GM13977 (cell line): ENCODE data around the gene CCNY.

ENCODE experiments used
- DNase-seq: peaks from one replicate; pipeline ENCODE4 v3.0.0; 2012; ENCODE audit warnings: low spot score
- CTCF ChIP-seq: IDR thresholded peaks from 2 replicates; pipeline ENCODE4 v1.5.1; 2012; ENCODE audit warnings: mild to moderate bottlenecking, control low read depth; ENCODE audit not compliant: insufficient read depth; ENCODE audit errors: extremely low read depth, missing control alignments
- in situ Hi-C: fragments of 300-500 bp; cut with MboI; formaldehyde crosslinking; loops from one replicate; pipeline ENCODE4 v1.12.0; 2022; ENCODE audit warnings: low sequenced_read_pairs, low pct_unique_long_range_greater_than_20kb, mixed read lengths, inconsistent platforms; ENCODE audit not compliant: unreplicated experiment

The CCNY gene

DNA sequence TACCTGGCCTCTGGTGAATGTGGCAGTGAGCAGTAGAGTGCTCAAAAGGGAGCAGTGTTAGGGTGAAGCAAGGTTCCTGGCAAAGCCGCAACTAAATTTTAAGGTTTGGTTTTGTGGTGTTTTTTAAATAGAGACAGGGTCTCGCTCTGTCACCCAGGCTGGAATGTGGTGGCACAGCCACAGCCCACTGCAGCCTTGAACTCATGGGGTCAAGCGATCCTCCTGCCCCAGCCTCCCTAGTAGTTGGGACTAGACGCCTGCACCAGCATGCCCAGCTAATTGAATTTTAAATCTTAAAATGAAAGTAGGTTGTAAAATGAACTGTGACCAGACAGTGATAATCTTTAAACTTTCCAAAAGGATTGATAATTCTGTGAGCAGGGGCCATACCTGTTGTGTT, 130.4 kb downstream of the CCNY start:
- no peak for TF ChIP-seq CTCF
- no peak for DNase-seq
- in situ Hi-C loops: no loop called here

DNA sequence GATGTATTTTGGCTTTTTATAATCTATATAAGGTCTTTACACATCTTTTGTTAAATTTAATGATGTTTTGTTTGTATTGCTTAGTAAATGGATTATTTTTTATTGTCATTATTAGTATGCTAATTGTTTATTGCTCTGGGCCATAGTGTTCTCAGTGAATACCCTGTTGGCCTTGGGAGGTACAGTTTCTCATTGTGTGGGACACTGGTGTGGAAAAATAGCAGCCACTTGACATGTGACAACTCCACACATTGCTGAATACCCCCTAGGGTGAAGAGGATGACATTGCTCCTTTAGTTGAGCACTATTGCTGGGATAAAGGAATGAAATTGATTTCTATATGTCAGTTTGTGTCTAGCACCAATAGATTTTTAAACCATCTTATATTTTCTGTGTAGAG, 130.9 kb downstream of the CCNY start:
- no peak for DNase-seq
- in situ Hi-C loops: no loop called here
- no peak for TF ChIP-seq CTCF

DNA sequence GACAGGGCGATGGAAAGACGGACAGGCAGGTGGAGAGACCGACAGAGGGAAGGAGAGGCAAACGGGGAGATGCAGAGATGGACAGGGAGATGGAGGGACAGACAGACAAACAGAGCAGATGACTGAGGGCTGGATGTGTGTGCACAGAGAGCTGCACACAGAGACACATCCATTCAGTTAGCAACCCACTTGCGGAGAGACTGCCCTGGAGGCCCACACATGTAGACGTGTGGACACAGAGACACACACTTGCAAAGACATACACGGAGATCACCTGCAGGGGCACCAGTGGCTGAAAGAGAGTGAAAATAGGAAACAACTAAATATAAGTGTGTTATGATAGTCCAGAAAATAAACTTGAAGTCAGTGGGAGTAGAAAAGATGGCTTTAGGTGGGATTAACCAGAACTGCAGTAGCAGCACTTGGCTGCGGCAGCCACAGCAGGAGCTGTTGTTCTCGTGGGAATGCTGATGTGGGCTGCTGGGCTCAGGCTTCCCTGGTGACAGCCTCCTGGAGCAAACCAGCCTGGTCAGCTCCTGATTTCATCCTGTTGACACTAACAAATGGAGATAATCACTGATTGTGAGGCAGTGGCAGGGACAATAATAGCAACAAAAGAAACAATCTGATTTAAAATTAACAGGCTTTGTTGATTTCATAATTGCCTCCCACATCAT, 134.1 kb downstream of the CCNY start:
- in situ Hi-C loops: no loop called here
- DNase-seq: no peak
- TF ChIP-seq CTCF: no peak

- no peak for DNase-seq
- in situ Hi-C loops: no loop called here
- no peak for TF ChIP-seq CTCF
Measured at GRCh38 chr10:35470925-35471315, 134.6 kb downstream of the CCNY start.

DNA sequence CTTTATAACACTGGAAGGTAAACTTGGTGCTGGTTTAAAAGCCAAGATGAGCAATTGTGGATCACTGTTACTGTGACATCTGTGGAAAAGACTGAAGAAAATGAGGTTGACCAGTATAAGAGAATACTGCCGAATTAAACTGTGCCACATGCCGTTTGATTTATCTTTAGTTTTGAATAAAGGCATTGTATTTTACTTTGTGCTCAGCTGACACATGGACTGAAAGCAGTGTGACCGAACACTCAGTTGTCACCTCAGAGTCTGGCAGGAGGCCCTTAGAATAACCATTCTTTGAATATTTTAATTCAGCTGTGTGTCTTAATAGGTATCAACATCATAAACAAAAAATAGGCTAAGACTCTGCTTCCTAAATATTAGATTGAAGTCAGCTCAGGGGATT, 135.1 kb downstream of the CCNY start:
- in situ Hi-C loops: no loop called here
- TF ChIP-seq CTCF: no peak

DNA sequence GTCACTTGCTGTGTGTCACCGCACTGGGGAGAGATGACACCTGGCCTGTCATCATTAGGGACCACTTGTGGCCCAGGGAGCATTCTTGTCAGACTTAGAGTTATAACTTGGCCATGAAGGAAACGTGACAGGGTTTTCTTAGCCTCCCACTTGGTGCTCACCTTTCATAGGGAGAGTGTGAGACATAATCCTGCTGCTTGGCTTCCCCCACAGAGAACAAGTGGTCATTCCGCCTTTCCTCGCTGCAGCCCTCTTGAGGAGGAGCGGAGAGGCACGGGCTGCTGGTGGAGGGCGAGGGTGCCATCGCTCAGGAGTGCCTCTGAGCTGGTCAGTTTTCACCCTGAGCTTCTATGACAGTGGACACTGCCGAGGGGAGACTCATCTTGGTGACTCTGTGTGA, 143.8 kb downstream of the CCNY start:
- DNase-seq: no peak
- in situ Hi-C loops: no loop called here
- no peak for TF ChIP-seq CTCF

More for the DNA sequence above, 135.1 kb downstream of the CCNY start:
- no peak for DNase-seq

- DNase-seq: no peak
- no peak for TF ChIP-seq CTCF
- in situ Hi-C loops: no loop called here
Measured at GRCh38 chr10:35481413-35481812, 145.1 kb downstream of the CCNY start.
